ENCODE data around the gene CDK11A.
"Not testable (repeated sequence)": the region's sequence is repeated elsewhere in the genome, so short reads cannot be mapped to it uniquely, and the experiment has no call there.

CDK11A gene

DNA sequence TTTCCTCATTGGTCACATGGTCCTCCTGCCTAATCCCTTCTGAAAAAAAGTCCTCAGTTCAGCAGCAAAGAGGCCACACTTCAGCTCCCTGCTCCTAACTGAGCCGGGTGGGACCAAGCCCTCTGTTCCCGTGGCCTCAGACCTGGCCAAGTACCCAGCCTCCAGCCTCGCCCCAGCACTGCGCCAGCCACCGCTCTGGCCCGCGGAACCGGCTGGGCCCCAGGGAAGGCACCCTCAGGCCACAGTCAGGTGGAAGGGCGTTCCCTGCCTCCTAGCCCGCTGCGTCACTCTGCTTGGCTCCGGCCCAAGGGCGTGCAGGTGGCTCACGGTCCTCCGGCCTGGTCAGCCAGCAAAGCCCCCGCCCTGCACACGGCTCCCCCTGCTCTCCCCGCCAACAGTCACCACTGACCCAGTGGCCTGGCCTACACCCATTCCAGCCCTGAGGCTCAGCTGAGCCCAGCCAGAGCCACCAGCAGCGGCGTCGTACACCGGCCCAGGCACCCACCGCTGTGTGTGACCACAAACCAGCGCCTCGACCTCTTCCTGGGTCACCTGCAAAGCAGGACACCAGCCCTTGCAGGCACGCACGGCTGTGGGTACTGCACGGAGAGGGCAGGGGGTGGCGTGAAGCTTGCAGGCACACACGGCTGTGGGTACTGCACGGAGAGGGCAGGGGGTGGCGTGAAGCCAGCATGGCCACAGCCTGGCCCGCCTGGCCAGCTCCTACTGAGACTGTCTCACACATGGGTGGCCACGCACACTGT lies 34.7 kb upstream of the CDK11A start:
- no peak overlapping the region for H3K4me3 ChIP-seq (ENCODE audit: low read length)
- no peak for TF ChIP-seq ZNF274 (IDR thresholded peaks at IDR 0.05; ENCODE audit: low read depth, low read length)

GRCh38 chr1:1758059-1758621 lies 34.0 kb upstream of the CDK11A start:
- TF ChIP-seq ZNF274 (IDR thresholded peaks at IDR 0.05; ENCODE audit: low read depth, low read length) = no peak
- no peak overlapping the region for H3K4me3 ChIP-seq (ENCODE audit: low read length)

- no peak overlapping the region for H3K4me3 ChIP-seq (ENCODE audit: low read length)
Observed at GRCh38 chr1:1757422-1758058, 33.4 kb upstream of the CDK11A start.

DNA sequence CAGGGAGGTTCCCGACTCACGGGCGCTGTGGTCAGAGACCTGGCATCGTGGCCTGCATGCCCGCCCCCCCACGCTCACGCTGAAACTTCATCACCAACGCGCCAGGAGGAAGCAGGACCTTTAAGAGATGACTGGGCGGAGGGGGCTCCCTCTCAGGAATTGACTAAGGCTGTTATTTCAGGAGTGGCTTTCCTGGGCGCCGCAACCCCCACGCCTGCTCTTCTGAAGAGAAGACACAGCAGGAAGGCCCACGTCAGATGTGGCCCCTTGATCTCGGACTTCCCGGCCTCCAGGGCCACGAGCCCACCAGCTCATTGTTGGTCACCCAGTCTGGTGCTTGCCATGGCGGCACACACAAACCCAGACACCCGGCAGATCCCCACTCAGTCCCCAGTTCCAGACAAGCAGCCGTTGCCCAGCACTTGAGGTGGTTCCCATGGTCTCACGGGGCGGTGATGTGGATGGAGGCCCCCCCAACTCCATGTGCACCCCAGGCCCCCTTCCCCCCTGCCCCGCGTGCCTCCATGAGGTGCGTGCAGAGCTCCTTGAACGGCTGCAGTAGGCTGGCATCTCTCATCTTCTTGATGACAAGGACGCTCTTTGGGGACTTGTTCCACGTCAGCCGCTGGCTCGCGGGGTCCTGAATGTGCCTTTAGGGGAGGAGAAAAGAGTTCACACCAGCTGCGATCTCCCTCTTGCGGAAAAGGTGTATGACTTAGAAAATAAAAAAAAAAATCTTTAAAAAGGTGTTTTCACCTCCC lies 32.7 kb upstream of the CDK11A start:
- TF ChIP-seq ZNF274 (IDR thresholded peaks at IDR 0.05; ENCODE audit: low read depth, low read length) = no peak
- no peak overlapping the region for H3K4me3 ChIP-seq (ENCODE audit: low read length)

More at GRCh38 chr1:1757422-1758058, 33.4 kb upstream of the CDK11A start:
- no peak for TF ChIP-seq ZNF274 (IDR thresholded peaks at IDR 0.05; ENCODE audit: low read depth, low read length)

- no peak overlapping the region for H3K4me3 ChIP-seq (ENCODE audit: low read length)
- TF ChIP-seq ZNF274 (IDR thresholded peaks at IDR 0.05; ENCODE audit: low read depth, low read length) = no peak
Observed at GRCh38 chr1:1755852-1756251, 31.7 kb upstream of the CDK11A start.

DNA sequence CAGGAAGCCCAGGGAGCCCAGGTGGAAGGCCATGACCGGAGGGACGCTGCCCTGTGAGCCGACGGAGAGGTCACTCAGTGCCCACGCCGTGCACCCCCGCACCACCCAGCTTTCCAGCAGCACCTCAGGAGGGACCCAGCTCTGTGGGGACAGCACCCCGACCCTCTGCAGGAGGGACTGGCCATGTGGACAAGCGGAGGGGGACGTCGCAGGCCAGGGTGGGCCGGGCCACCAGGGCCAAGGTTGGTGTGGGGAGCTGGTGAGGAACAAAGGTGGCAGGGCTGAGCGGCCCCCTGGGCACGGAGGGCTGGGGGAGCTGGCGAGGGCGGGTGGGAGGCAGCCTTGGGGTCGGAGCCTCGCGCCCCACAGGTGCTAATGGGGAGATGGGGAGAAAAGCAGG lies 31.3 kb upstream of the CDK11A start:
- TF ChIP-seq ZNF274 (IDR thresholded peaks at IDR 0.05; ENCODE audit: low read depth, low read length) = no peak
- no peak overlapping the region for H3K4me3 ChIP-seq (ENCODE audit: low read length)

DNA sequence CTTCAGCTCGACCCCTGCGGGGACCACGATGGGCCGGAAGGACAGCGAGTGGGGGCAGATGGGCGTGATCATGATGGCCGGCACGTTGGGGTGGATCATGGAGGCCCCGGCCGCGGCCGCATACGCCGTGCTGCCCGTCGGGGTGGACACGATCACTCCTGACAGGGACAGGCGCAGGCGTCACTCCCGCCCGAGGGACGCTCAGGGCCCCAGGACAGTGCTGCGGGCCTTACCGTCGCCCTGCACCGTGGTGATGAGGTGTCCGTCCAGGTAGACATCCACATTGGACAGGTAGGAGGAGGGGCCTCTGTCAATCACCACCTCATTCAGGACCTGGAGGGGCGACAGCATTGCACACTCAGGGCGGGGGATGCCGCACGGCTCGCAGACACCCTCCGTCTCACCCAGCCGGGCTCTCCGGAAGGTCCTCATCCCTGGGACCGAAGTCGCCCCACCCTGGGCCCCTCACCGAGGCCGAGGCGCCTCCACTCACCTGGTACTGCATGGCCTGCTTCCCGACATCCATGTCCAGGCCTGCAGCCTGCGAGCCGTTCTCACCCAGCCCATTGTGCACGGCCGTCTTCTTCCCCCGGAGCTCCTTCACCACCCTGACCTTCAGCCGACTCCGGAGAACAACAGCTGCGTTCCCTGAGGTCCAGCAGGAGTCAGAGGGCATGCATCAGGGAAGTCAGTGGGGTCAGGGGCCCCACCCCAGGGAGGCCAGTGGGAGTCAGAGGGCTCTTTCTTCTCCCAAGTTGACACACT lies 30.1 kb upstream of the CDK11A start:
- H3K4me3 ChIP-seq (ENCODE audit: low read length) = no peak overlapping the region
- TF ChIP-seq ZNF274 (IDR thresholded peaks at IDR 0.05; ENCODE audit: low read depth, low read length) = no peak

DNA sequence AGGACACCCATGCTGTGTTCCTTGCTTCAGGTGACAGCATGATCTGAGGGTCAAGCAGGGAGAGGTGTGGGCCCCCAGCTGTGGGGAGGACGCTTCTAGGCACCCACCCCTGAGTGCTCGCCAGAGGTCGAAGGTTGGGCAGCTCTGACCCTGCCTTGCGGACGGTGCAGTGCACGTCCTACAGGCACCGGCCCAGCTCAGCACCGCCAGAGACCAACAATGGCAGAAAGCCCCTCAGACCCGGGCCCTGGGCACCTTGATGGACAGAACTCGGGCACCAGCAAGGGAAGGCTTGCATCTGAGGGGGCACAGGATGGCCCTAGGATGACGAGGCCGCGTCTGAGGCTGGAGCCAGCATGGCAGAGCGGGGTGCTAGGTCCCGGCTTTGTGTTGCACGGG lies 29.4 kb upstream of the CDK11A start:
- TF ChIP-seq ZNF274 (IDR thresholded peaks at IDR 0.05; ENCODE audit: low read depth, low read length) = no peak
- H3K4me3 ChIP-seq (ENCODE audit: low read length) = no peak overlapping the region

GRCh38 chr1:1752636-1753606 lies 28.8 kb upstream of the CDK11A start:
- no peak for TF ChIP-seq ZNF274 (IDR thresholded peaks at IDR 0.05; ENCODE audit: low read depth, low read length)
- no peak overlapping the region for H3K4me3 ChIP-seq (ENCODE audit: low read length)

- H3K4me3 ChIP-seq (ENCODE audit: low read length) = no peak overlapping the region
- no peak for TF ChIP-seq ZNF274 (IDR thresholded peaks at IDR 0.05; ENCODE audit: low read depth, low read length)
Observed at GRCh38 chr1:1752190-1752589, 28.0 kb upstream of the CDK11A start.

GRCh38 chr1:1749941-1750340 lies 25.8 kb upstream of the CDK11A start:
- not testable (repeated sequence) for H3K4me3 ChIP-seq (ENCODE audit: low read length)

DNA sequence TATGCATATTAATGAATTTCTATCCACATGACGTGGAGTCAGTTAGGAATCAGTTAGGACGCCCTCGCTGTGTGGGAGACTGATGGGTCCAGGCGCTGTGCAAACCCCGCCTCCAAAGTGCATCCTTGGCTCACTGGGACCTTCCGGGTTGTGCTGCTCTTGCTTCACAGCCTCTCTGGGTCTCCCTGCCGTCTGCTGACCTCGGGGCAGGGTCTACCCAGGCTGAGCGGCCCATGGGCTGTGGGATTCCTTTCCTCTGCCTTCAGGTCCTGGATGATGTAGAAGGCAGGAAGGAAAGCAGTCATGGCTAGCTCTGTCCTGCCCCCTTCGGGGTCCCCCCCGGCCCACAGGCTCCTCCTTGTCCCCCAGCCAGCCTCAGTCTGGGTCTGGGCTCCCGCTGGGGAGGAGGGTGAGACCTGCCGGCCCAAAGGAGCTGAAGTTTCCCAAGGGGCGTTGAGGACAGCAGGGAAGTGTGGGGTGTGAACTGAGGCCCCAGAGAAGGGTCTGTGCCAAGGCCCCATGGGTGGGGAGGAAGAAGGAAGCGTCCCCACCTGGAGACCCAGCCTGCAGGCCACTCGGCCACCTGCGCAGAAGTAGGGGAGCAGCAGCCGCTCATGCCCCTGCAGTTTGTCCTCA lies 24.6 kb upstream of the CDK11A start:
- H3K4me3 ChIP-seq (ENCODE audit: low read length) = no peak overlapping the region
- no peak for TF ChIP-seq ZNF274 (IDR thresholded peaks at IDR 0.05; ENCODE audit: low read depth, low read length)

DNA sequence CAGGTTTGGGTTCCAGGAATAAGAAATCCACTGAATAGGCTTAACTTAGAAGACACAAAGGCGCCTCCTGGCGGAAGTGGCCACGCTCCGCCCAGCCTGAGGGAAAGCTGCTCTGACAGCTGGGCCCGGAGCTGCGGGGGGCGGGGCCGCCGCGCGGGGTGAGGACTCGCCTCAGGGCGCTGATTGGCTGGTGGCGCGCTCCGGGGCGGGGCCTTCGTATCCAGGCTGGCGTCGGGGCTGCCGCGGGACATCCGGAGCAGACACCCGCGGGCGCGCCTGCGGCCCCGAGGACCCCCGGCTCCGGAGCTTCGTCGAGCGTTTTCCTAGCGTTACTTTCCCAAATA lies 22.4 kb upstream of the CDK11A start:
- H3K4me3 ChIP-seq (ENCODE audit: low read length) = not testable (repeated sequence)

- peak overlapping the region; percentile 62; the same call in 1 of the 2 replicates for H3K4me3 ChIP-seq (ENCODE audit: low read length)
Observed at GRCh38 chr1:1745651-1746565, 21.8 kb upstream of the CDK11A start.

- not testable (repeated sequence) for H3K4me3 ChIP-seq (ENCODE audit: low read length)
Observed at GRCh38 chr1:1742529-1742928, 18.4 kb upstream of the CDK11A start.

- H3K4me3 ChIP-seq (ENCODE audit: low read length) = not testable (repeated sequence)
Observed at GRCh38 chr1:1741013-1741412, 16.9 kb upstream of the CDK11A start.

GRCh38 chr1:1738799-1739337 lies 14.7 kb upstream of the CDK11A start:
- H3K4me3 ChIP-seq (ENCODE audit: low read length) = not testable (repeated sequence)

Data from GM08714 (cell line).